ENCODE measurements around the gene TTC3.

Gene TTC3

GRCh38 chr21:37044643-37045042, 28.4 kb upstream of the TTC3 start:
- CTCF ChIA-PET, result interaction anchor here (1.5 kb wide), 1 partner anchor 35 kb away, joined by 3 read pairs; no protein-coding TSS in a partner anchor
- no peaks in the 10 kb centered on the region for H3K4me1 ChIP-seq (ENCODE audit: control insufficient read depth, insufficient read depth, low read length)
- no peaks in the 10 kb centered on the region for H3K9me3 ChIP-seq (ENCODE audit: control insufficient read depth, insufficient read depth, low read depth, low read length)
- no peak overlapping the region for H3K27ac ChIP-seq (ENCODE audit: extremely low read depth, low read depth, low read length)
- H3K36me3 ChIP-seq (ENCODE audit: control insufficient read depth in 2 of 2, insufficient read depth in 1 of 2, low read length in 2 of 2), result no peaks in the 10 kb centered on the region
- TF ChIP-seq ZNF132 (tag by site-specific recombination; IDR thresholded peaks at IDR 0.05; ENCODE audit: borderline replicate concordance) (no peak), ZNF629 (tag by site-specific recombination; IDR thresholded peaks at IDR 0.05) (no peak), TRIM28 (IDR thresholded peaks at IDR 0.05; ENCODE audit: borderline replicate concordance, low read length) (no peak), ZNF280D (tag by site-specific recombination; IDR thresholded peaks at IDR 0.05) (no peak), ZNF223 (tag by site-specific recombination; IDR thresholded peaks at IDR 0.05) (no peak), ZNF549 (tag by site-specific recombination; IDR thresholded peaks at IDR 0.05) (no peak), MZF1 (tag by site-specific recombination; IDR thresholded peaks at IDR 0.05; ENCODE audit: borderline replicate concordance) (no peak), ZSCAN18 (tag by site-specific recombination; IDR thresholded peaks at IDR 0.05) (no peak)
- POLR2A ChIA-PET, result no interaction called here
- no peak overlapping the region for H3K4me3 ChIP-seq (ENCODE audit: low read depth, low read length)

GRCh38 chr21:37045149-37045548, 27.9 kb upstream of the TTC3 start:
- Histone ChIP-seq H3K4me1 (ENCODE audit: control insufficient read depth, insufficient read depth, low read length) (no peaks in the 10 kb centered on the region), H3K4me3 (ENCODE audit: low read depth, low read length) (no peak overlapping the region), H3K9me3 (ENCODE audit: control insufficient read depth, insufficient read depth, low read depth, low read length) (no peaks in the 10 kb centered on the region), H3K27ac (ENCODE audit: extremely low read depth, low read depth, low read length) (no peak overlapping the region), H3K36me3 (ENCODE audit: control insufficient read depth in 2 of 2, insufficient read depth in 1 of 2, low read length in 2 of 2) (no peaks in the 10 kb centered on the region)
- ChIA-PET POLR2A (no interaction called here), CTCF (interaction anchor here (1.5 kb wide), 1 partner anchor 35 kb away, joined by 3 read pairs; no protein-coding TSS in a partner anchor)
- TF ChIP-seq ZNF394 (tag by site-specific recombination; IDR thresholded peaks at IDR 0.05; ENCODE audit: borderline replicate concordance) (no peak), ZNF600 (tag by site-specific recombination; IDR thresholded peaks at IDR 0.05) (no peak), ZNF473 (tag by site-specific recombination; IDR thresholded peaks at IDR 0.05) (no peak), BCL11A (tag by site-specific recombination; IDR thresholded peaks at IDR 0.05; ENCODE audit: low read depth) (no peak), ZNF16 (tag by site-specific recombination; IDR thresholded peaks at IDR 0.05; ENCODE audit: low read depth) (no peak), ZNF175 (tag by site-specific recombination; IDR thresholded peaks at IDR 0.05) (no peak), TCF7L2 (IDR thresholded peaks at IDR 0.05; ENCODE audit: borderline replicate concordance, low read depth, low read length) (no peak), ZNF792 (tag by site-specific recombination; IDR thresholded peaks at IDR 0.05) (no peak), ZNF513 (tag by site-specific recombination; IDR thresholded peaks at IDR 0.05) (no peak)

GRCh38 chr21:37045556-37045955, 27.5 kb upstream of the TTC3 start:
- ChIA-PET POLR2A (no interaction called here), CTCF (interaction anchor here (0.7 to 1.5 kb wide), 2 partner anchors 35 to 1308 kb away, joined by 3 to 4 read pairs; no protein-coding TSS in a partner anchor)
- TF ChIP-seq ZXDB (tag by site-specific recombination; IDR thresholded peaks at IDR 0.05) (no peak), ZIC2 (tag by site-specific recombination; IDR thresholded peaks at IDR 0.05) (no peak), ZNF398 (tag by site-specific recombination; IDR thresholded peaks at IDR 0.05) (no peak), ZNF248 (tag by site-specific recombination; IDR thresholded peaks at IDR 0.05) (no peak)

More at GRCh38 chr21:37045556-37045955, 27.5 kb upstream of the TTC3 start:
- no peaks in the 10 kb centered on the region for H3K9me3 ChIP-seq (ENCODE audit: control insufficient read depth, insufficient read depth, low read depth, low read length)
- no peaks in the 10 kb centered on the region for H3K4me1 ChIP-seq (ENCODE audit: control insufficient read depth, insufficient read depth, low read length)
- no peaks in the 10 kb centered on the region for H3K36me3 ChIP-seq (ENCODE audit: control insufficient read depth in 2 of 2, insufficient read depth in 1 of 2, low read length in 2 of 2)
- H3K27ac ChIP-seq (ENCODE audit: extremely low read depth, low read depth, low read length), result no peak overlapping the region
- no peak overlapping the region for H3K4me3 ChIP-seq (ENCODE audit: low read depth, low read length)
